PC-3 (cell line): Measurements from ENCODE around the gene AGPS. TPM values are rescaled to one million over a fixed set of nuclear protein-coding genes. Genes with fewer than 3 reads are reported as not detected.
"Not testable (repeated sequence)": the region's sequence is repeated elsewhere in the genome, so short reads cannot be mapped to it uniquely, and the experiment has no call there.

Source experiments
- ATAC-seq: fragments of 200-7000 bp; cut with Tn5 transposase; 2 replicates; pipeline ENCODE4 v1.9.1; 2020; ENCODE audit warnings: mild to moderate bottlenecking, moderate library complexity
- BruUV-seq: library from RNA; stranded (reverse); fragments of 400-500 nt; replicated peaks from 2 replicates; lab custom pipeline; 2021; lab: Mats Ljungman, UMichigan
- CTCF ChIA-PET: fragments of 300-600 bp; sonication (Branson Sonifier 250); formaldehyde crosslinking; loops from one replicate; lab custom pipeline; 2022; ENCODE audit warnings: antibody characterized with exemption; lab: Charles Lee
- POLR2A ChIA-PET: fragments of 300-600 bp; sonication (Branson Sonifier 250); formaldehyde crosslinking; loops from one replicate; lab custom pipeline; 2022; ENCODE audit warnings: antibody characterized with exemption; ENCODE audit not compliant: unreplicated experiment; lab: Charles Lee
- DNase-seq: peaks from one replicate; pipeline ENCODE4 v3.0.0-alpha.2; 2015
- H2AFZ ChIP-seq: fragments of 300-600 bp; sonication (generic); 2 replicates; pipeline ENCODE4 v1.6.0; 2016; ENCODE audit warnings: antibody characterized with exemption, low read length
- H3F3A ChIP-seq: fragments of 300-600 bp; sonication (generic); one replicate; pipeline ENCODE4 v1.6.0; 2017; ENCODE audit warnings: antibody characterized with exemption, low read length, control low read depth, mild to moderate bottlenecking; ENCODE audit not compliant: unreplicated experiment
- H3K27ac ChIP-seq: fragments of 300-600 bp; sonication (generic); 2 replicates; pipeline ENCODE4 v1.5.1; 2016; ENCODE audit warnings: mild to moderate bottlenecking, low read length
- H3K27me3 ChIP-seq: fragments of 300-600 bp; sonication (generic); 2 replicates; pipeline ENCODE4 v1.6.1; 2016; ENCODE audit warnings: low read length, mixed read lengths
- H3K36me3 ChIP-seq: fragments of 300-600 bp; sonication (generic); 2 replicates; pipeline ENCODE4 v1.6.1; 2016; ENCODE audit warnings: low read depth, mixed run types, low read length, mixed read lengths
- H3K4me1 ChIP-seq: fragments of 300-600 bp; sonication (generic); 2 replicates; pipeline ENCODE4 v1.5.1; 2016; ENCODE audit warnings: low read length; ENCODE audit not compliant: insufficient read depth
- H3K4me2 ChIP-seq: fragments of 300-600 bp; sonication (generic); 2 replicates; pipeline ENCODE4 v1.6.0; 2016; ENCODE audit warnings: low read length
- H3K4me3 ChIP-seq: fragments of 300-600 bp; sonication (generic); 2 replicates; pipeline ENCODE4 v1.5.1; 2016; ENCODE audit warnings: mild to moderate bottlenecking, low read length, mixed read lengths
- H3K79me2 ChIP-seq: fragments of 300-600 bp; sonication (generic); 2 replicates; pipeline ENCODE4 v1.6.1; 2017; ENCODE audit warnings: low read length, mixed read lengths
- H3K9ac ChIP-seq: fragments of 300-600 bp; sonication (generic); 2 replicates; pipeline ENCODE4 v1.6.0; 2016; ENCODE audit warnings: mild to moderate bottlenecking, low read length
- H3K9me2 ChIP-seq: fragments of 300-600 bp; sonication (generic); replicated peaks from 2 replicates; pipeline ENCODE4 v1.6.1; 2016; ENCODE audit warnings: mixed run types, low read length, mixed read lengths
- H3K9me3 ChIP-seq: fragments of 300-600 bp; sonication (generic); 2 replicates; pipeline ENCODE4 v1.6.1; 2016; ENCODE audit warnings: low read length, mixed read lengths
- H4K20me1 ChIP-seq: fragments of 300-600 bp; sonication (generic); 2 replicates; pipeline ENCODE4 v1.6.1; 2016; ENCODE audit warnings: low read length, mixed read lengths
- EZH2 ChIP-seq: fragments of 300-600 bp; sonication (generic); IDR thresholded peaks from one replicate; pipeline ENCODE4 v1.6.1; 2017; ENCODE audit warnings: antibody characterized with exemption, mild to moderate bottlenecking, low read length; ENCODE audit not compliant: unreplicated experiment
- EZH2phosphoT487 ChIP-seq: fragments of 300-600 bp; sonication (generic); IDR thresholded peaks from 2 replicates; pipeline ENCODE4 v1.6.1; 2018; ENCODE audit warnings: mild to moderate bottlenecking, antibody characterized with exemption, low read length, borderline replicate concordance
- intact Hi-C: fragments of 100-400 bp; cut with micrococcal nuclease; formaldehyde crosslinking; loops from 2 replicates; pipeline ENCODE4 v1.9.0; 2023
- total RNA-seq: library from RNA; depleted of rRNA; stranded (reverse); fragments of >200 nt; gene quantifications from 2 replicates; pipeline ENCODE4 v1.2.3, GENCODE V29; 2014
- TF ChIP-seq, protein P1 (sequence below): fragments of 300-600 bp; sonication (generic); conservative IDR thresholded peaks from 2 replicates; pipeline ENCODE4 v1.5.1; 2017; ENCODE audit warnings: antibody characterized with exemption, low read depth, mild to moderate bottlenecking, low read length

Gene AGPS
- total RNA-seq, 1 experiment from 2014 or later, result 147 TPM

DNA sequence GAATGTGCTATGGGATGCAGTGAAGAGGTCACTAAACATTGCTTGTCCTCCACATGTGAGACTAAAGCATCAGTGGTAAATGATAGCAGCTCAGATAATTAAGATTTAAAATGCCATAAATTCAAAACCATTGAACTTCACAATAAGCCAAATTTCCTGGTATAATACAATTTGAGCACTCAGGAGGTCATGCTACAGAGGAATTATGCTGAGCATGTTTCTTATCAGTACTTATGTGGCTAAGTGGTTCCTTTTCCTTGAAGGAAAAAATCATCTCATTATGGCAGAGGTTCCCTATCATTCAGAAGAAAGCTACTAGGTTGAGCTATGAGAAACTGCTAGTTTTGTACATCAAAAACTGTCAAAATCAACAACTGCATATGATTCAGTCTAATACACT, 156.6 kb downstream of the AGPS start:
- Histone ChIP-seq H3K9ac (no peak overlapping the region), H3K36me3 (no peaks in the 10 kb centered on the region), H3K4me1 (peaks cover 5% of the 10 kb centered on the region; the same call in 1 of the 2 replicates), H2AFZ (no peak overlapping the region), H3K27me3 (no peaks in the 10 kb centered on the region), H3K9me2 (no peaks in the 10 kb centered on the region), H3K79me2 (no peaks in the 10 kb centered on the region), H3K4me2 (no peak overlapping the region), H4K20me1 (no peaks in the 10 kb centered on the region), H3F3A (no peaks in the 10 kb centered on the region), H3K4me3 (no peak overlapping the region), H3K27ac (no peak overlapping the region), H3K9me3 (no peaks in the 10 kb centered on the region)
- POLR2A ChIA-PET, result no interaction called here
- ATAC-seq (no peak), DNase-seq (no peak)
- CTCF ChIA-PET, result no interaction called here
- BruUV-seq, result no TSS peak
- TF ChIP-seq, protein P1, sequence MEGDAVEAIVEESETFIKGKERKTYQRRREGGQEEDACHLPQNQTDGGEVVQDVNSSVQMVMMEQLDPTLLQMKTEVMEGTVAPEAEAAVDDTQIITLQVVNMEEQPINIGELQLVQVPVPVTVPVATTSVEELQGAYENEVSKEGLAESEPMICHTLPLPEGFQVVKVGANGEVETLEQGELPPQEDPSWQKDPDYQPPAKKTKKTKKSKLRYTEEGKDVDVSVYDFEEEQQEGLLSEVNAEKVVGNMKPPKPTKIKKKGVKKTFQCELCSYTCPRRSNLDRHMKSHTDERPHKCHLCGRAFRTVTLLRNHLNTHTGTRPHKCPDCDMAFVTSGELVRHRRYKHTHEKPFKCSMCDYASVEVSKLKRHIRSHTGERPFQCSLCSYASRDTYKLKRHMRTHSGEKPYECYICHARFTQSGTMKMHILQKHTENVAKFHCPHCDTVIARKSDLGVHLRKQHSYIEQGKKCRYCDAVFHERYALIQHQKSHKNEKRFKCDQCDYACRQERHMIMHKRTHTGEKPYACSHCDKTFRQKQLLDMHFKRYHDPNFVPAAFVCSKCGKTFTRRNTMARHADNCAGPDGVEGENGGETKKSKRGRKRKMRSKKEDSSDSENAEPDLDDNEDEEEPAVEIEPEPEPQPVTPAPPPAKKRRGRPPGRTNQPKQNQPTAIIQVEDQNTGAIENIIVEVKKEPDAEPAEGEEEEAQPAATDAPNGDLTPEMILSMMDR, result no peak
- no peak for TF ChIP-seq EZH2
- TF ChIP-seq EZH2phosphoT487, result no peak
- intact Hi-C loops, result no loop called here

DNA sequence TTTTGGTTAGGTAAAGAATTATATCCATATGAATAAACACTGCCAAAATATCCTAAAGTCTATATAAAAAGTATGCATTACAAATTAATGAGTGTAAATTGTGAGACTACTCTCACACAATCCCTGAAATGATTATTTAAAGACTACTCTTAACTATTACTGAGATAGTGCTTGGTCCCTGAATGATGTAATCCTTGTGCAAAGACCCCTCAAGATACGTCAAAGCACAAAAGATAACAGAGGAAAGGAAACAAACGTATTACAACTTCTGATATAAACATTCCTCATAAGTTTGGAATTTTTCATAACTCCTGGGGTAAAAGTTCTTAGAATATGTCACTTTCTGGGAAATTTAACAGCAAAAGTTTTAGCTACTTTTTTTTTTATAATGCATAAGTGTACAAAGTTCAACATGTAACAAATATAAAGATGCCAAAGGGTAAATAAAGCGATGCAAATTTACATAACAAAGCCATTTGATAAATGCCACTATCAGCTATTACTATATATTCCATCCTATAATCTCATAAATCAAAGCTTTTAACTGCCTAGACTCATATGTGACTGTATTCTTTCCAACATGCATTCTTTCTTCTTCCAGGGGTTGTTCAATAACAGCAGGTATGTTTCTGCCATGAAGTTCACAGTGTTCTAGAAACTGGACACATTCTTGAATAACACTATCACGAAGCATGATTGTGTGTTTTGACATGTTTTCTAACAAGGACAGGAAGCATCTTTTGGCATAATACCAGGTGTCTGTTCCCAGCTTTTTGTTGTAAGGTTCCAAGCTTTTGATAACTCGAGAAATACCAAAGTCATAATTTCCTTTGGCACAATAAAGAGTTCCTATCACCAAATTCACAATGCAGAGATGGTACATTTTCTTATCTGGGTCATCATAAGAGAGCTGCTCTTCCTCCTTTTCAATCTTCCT, 158.0 kb downstream of the AGPS start:
- no peaks in the 10 kb centered on the region for H4K20me1 ChIP-seq
- H3K27ac ChIP-seq, result no peak overlapping the region
- H3K79me2 ChIP-seq, result no peaks in the 10 kb centered on the region
- TF ChIP-seq EZH2phosphoT487 (no peak), EZH2 (no peak)
- TF ChIP-seq, protein P1, result no peak
- ATAC-seq (no peak), DNase-seq (no peak)
- no peaks in the 10 kb centered on the region for H3K27me3 ChIP-seq
- BruUV-seq, result no TSS peak
- no peaks in the 10 kb centered on the region for H3K9me3 ChIP-seq
- POLR2A ChIA-PET, result interaction anchor here (0.5 kb wide), 1 partner anchor 17 kb away, joined by 3 read pairs; no protein-coding TSS in a partner anchor
- intact Hi-C loops, result no loop called here
- H3K4me3 ChIP-seq, result no peak overlapping the region
- no peak overlapping the region for H2AFZ ChIP-seq
- H3K4me2 ChIP-seq, result no peak overlapping the region
- no peak overlapping the region for H3K9ac ChIP-seq
- CTCF ChIA-PET, result no interaction called here
- no peaks in the 10 kb centered on the region for H3K9me2 ChIP-seq
- no peaks in the 10 kb centered on the region for H3F3A ChIP-seq
- no peaks in the 10 kb centered on the region for H3K36me3 ChIP-seq
- peaks cover 5% of the 10 kb centered on the region; the same call in 1 of the 2 replicates for H3K4me1 ChIP-seq

DNA sequence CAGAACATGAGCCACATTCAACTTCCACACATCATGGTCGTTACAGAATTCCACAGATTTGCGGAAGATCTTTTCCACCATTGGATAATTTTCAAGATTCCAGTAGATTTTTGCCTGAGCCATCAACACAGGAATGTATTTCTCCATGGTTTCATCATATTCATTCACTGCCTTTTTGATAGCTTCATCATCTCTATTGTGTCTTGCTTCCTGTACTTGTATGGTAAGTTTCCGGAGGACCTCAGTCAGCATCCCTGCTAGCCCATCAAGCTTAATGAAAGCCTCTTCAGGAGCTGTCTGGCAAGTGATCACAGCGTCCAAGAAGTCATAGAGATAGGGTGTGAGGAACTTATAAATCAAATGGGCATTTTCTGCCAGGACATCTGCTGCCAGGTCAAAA, 158.8 kb downstream of the AGPS start:
- H2AFZ ChIP-seq, POLR2A ChIA-PET, H3K9ac ChIP-seq, H3K9me2 ChIP-seq, H3K4me3 ChIP-seq, H3K9me3 ChIP-seq, H3K4me2 ChIP-seq, H3K36me3 ChIP-seq, intact Hi-C loops, CTCF ChIA-PET, H3K4me1 ChIP-seq, H3F3A ChIP-seq, ATAC-seq, H3K27me3 ChIP-seq, H3K27ac ChIP-seq, BruUV-seq, H4K20me1 ChIP-seq, DNase-seq, H3K79me2 ChIP-seq: not testable (repeated sequence)
